ENCODE measurements around the gene PPP2R2C.

The PPP2R2C gene

GRCh38 chr4:6333301-6334202 is 138.9 kb downstream of the PPP2R2C start:
- H3K9ac ChIP-seq (ENCODE audit: low read depth in 1 of 2, low read length in 2 of 2), result no peak overlapping the region
- peaks cover 0 to 5% of the 10 kb centered on the region in 2 donors for H3K4me1 ChIP-seq (ENCODE audit: control insufficient read depth in 1 of 2, insufficient read depth in 2 of 2, low read length in 2 of 2)
- H3K27ac ChIP-seq (ENCODE audit: low read depth, low read length), result no peak overlapping the region
- H3K27me3 ChIP-seq (ENCODE audit: control insufficient read depth in 1 of 2, insufficient read depth in 2 of 2, low read length in 2 of 2), result peaks cover 10 to 11% of the 10 kb centered on the region in 2 donors
- H3K36me3 ChIP-seq (ENCODE audit: control insufficient read depth in 1 of 2, insufficient read depth in 2 of 2, low read length in 2 of 2), result no peaks in the 10 kb centered on the region
- H3K4me3 ChIP-seq (ENCODE audit: low read depth in 1 of 2, low read length in 2 of 2), result no peak overlapping the region
- H3K9me3 ChIP-seq (ENCODE audit: control insufficient read depth in 1 of 2, low read length in 2 of 2), result peaks cover 4 to 6% of the 10 kb centered on the region in 2 donors

DNA sequence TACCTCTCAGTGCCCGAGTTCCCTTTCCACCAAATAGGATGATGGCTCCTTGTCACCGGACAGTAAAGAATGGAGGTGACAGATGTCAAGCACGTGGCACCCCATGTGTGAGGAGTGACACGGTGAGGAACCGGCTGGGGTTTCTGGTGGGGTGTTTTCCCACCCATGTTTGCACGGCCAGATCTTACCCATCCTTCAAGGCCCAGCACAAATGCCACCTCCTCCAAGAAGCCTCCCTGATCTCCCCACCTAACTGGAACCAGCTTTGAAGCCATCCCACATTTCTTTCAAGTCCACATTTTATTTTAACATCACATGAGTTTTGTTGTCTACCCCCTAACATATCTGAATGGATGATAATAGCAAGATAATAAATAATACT is 139.8 kb downstream of the PPP2R2C start:
- peaks cover 2 to 8% of the 10 kb centered on the region in 2 donors for H3K27me3 ChIP-seq (ENCODE audit: control insufficient read depth in 1 of 2, insufficient read depth in 2 of 2, low read length in 2 of 2)
- no peaks in the 10 kb centered on the region for H3K36me3 ChIP-seq (ENCODE audit: control insufficient read depth in 1 of 2, insufficient read depth in 2 of 2, low read length in 2 of 2)
- H3K9ac ChIP-seq (ENCODE audit: low read depth in 1 of 2, low read length in 2 of 2), result no peak overlapping the region
- peaks cover 4 to 6% of the 10 kb centered on the region in 2 donors for H3K9me3 ChIP-seq (ENCODE audit: control insufficient read depth in 1 of 2, low read length in 2 of 2)
- H3K27ac ChIP-seq (ENCODE audit: low read depth, low read length), result no peak overlapping the region
- H3K4me3 ChIP-seq (ENCODE audit: low read depth in 1 of 2, low read length in 2 of 2), result no peak overlapping the region
- peaks cover 0 to 4% of the 10 kb centered on the region in 2 donors for H3K4me1 ChIP-seq (ENCODE audit: control insufficient read depth in 1 of 2, insufficient read depth in 2 of 2, low read length in 2 of 2)

GRCh38 chr4:6332042-6332668 is 140.3 kb downstream of the PPP2R2C start:
- no peaks in the 10 kb centered on the region for H3K36me3 ChIP-seq (ENCODE audit: control insufficient read depth in 1 of 2, insufficient read depth in 2 of 2, low read length in 2 of 2)
- no peak overlapping the region for H3K27ac ChIP-seq (ENCODE audit: low read depth, low read length)
- H3K9ac ChIP-seq (ENCODE audit: low read depth in 1 of 2, low read length in 2 of 2), result no peak overlapping the region
- peaks cover 0 to 8% of the 10 kb centered on the region in 2 donors for H3K27me3 ChIP-seq (ENCODE audit: control insufficient read depth in 1 of 2, insufficient read depth in 2 of 2, low read length in 2 of 2)
- peaks cover 4 to 6% of the 10 kb centered on the region in 2 donors for H3K9me3 ChIP-seq (ENCODE audit: control insufficient read depth in 1 of 2, low read length in 2 of 2)
- no peak overlapping the region for H3K4me3 ChIP-seq (ENCODE audit: low read depth in 1 of 2, low read length in 2 of 2)
- H3K4me1 ChIP-seq (ENCODE audit: control insufficient read depth in 1 of 2, insufficient read depth in 2 of 2, low read length in 2 of 2), result no peaks in the 10 kb centered on the region

- H3K9ac ChIP-seq (ENCODE audit: low read depth in 1 of 2, low read length in 2 of 2), result no peak overlapping the region
- peaks cover 4 to 6% of the 10 kb centered on the region in 2 donors for H3K9me3 ChIP-seq (ENCODE audit: control insufficient read depth in 1 of 2, low read length in 2 of 2)
- H3K27me3 ChIP-seq (ENCODE audit: control insufficient read depth in 1 of 2, insufficient read depth in 2 of 2, low read length in 2 of 2), result peaks cover 0 to 8% of the 10 kb centered on the region in 2 donors
- H3K36me3 ChIP-seq (ENCODE audit: control insufficient read depth in 1 of 2, insufficient read depth in 2 of 2, low read length in 2 of 2), result no peaks in the 10 kb centered on the region
- no peak overlapping the region for H3K27ac ChIP-seq (ENCODE audit: low read depth, low read length)
- H3K4me3 ChIP-seq (ENCODE audit: low read depth in 1 of 2, low read length in 2 of 2), result no peak overlapping the region
- no peaks in the 10 kb centered on the region for H3K4me1 ChIP-seq (ENCODE audit: control insufficient read depth in 1 of 2, insufficient read depth in 2 of 2, low read length in 2 of 2)
Observed at GRCh38 chr4:6331468-6331867, 140.9 kb downstream of the PPP2R2C start.

- H3K4me1 ChIP-seq (ENCODE audit: control insufficient read depth in 1 of 2, insufficient read depth in 2 of 2, low read length in 2 of 2), result no peaks in the 10 kb centered on the region
- no peak overlapping the region for H3K27ac ChIP-seq (ENCODE audit: low read depth, low read length)
- peaks cover 0 to 8% of the 10 kb centered on the region in 2 donors for H3K27me3 ChIP-seq (ENCODE audit: control insufficient read depth in 1 of 2, insufficient read depth in 2 of 2, low read length in 2 of 2)
- H3K36me3 ChIP-seq (ENCODE audit: control insufficient read depth in 1 of 2, insufficient read depth in 2 of 2, low read length in 2 of 2), result no peaks in the 10 kb centered on the region
- peaks cover 4 to 6% of the 10 kb centered on the region in 2 donors for H3K9me3 ChIP-seq (ENCODE audit: control insufficient read depth in 1 of 2, low read length in 2 of 2)
- no peak overlapping the region for H3K9ac ChIP-seq (ENCODE audit: low read depth in 1 of 2, low read length in 2 of 2)
- H3K4me3 ChIP-seq (ENCODE audit: low read depth in 1 of 2, low read length in 2 of 2), result no peak overlapping the region
Observed at GRCh38 chr4:6331018-6331417, 141.4 kb downstream of the PPP2R2C start.

DNA sequence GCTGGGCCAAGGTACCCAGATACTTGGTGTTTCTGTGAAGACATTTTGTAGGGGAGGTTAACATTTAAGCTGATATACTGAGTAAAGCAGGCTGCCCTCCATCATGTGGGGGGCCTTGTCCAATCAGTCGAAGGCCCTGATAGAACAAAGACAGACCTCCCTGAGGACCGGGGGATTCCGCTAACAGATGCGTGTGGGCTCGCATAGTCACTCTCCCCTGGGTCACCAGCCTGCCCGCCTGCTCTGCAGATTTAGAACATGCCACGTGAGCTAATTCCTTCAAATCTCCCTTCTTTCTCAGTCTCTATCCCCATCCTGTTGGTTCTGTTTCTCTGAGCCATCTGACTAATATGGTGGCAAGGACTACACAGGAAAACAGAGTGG is 142.0 kb downstream of the PPP2R2C start:
- H3K27me3 ChIP-seq (ENCODE audit: control insufficient read depth in 1 of 2, insufficient read depth in 2 of 2, low read length in 2 of 2), result peaks cover 0 to 7% of the 10 kb centered on the region in 2 donors
- H3K9ac ChIP-seq (ENCODE audit: low read depth in 1 of 2, low read length in 2 of 2), result no peak overlapping the region
- H3K9me3 ChIP-seq (ENCODE audit: control insufficient read depth in 1 of 2, low read length in 2 of 2), result peaks cover 4 to 6% of the 10 kb centered on the region in 2 donors
- H3K27ac ChIP-seq (ENCODE audit: low read depth, low read length), result no peak overlapping the region
- no peaks in the 10 kb centered on the region for H3K36me3 ChIP-seq (ENCODE audit: control insufficient read depth in 1 of 2, insufficient read depth in 2 of 2, low read length in 2 of 2)
- no peak overlapping the region for H3K4me3 ChIP-seq (ENCODE audit: low read depth in 1 of 2, low read length in 2 of 2)
- peaks cover 0 to 3% of the 10 kb centered on the region in 2 donors for H3K4me1 ChIP-seq (ENCODE audit: control insufficient read depth in 1 of 2, insufficient read depth in 2 of 2, low read length in 2 of 2)

DNA sequence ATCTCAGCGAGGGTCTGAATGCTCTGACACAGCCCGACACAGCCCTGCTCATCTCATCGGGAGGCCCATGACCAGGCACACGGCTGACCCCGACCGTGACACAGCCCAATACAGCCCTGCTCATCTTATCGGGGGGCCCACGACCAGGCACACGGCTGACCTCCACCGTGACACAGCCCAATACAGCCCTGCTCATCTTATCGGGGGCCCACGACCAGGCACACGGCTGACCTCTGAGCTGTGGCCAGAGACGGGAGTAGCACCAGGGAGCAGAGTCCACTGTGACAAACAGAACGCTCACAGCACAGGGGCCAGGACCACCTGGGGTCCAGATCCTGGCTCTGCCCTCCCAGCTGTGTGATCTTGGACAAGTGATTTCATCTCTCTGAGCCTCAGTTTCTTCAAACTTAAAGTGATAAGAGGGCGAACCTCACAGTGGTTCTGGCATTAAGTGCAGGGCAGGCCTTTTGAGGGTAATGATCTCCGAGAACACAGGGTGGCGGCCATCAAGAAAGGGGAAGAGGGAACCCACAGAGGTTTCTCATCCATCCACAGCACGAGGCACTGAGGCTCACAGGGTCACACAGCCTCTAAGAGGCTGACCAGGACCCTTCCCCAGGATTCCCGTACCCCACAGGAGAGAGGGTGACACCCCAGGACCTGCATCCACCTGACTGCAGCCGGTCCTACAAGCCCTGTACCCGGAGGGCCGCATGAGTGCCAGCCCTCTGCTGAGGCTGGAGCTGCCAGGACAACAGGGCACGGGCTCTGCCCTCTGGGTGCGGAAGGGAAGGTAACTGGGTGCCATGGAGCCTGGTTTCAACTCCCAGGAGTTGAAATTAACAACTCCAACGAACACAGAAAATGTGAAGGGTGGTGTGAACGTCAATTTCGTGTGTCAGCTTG is 142.7 kb downstream of the PPP2R2C start:
- H3K36me3 ChIP-seq (ENCODE audit: control insufficient read depth in 1 of 2, insufficient read depth in 2 of 2, low read length in 2 of 2), result no peaks in the 10 kb centered on the region
- H3K27me3 ChIP-seq (ENCODE audit: control insufficient read depth in 1 of 2, insufficient read depth in 2 of 2, low read length in 2 of 2), result peaks cover 0 to 5% of the 10 kb centered on the region in 2 donors
- H3K4me1 ChIP-seq (ENCODE audit: control insufficient read depth in 1 of 2, insufficient read depth in 2 of 2, low read length in 2 of 2), result peaks cover 6 to 9% of the 10 kb centered on the region in 2 donors
- peaks cover 4 to 6% of the 10 kb centered on the region in 2 donors for H3K9me3 ChIP-seq (ENCODE audit: control insufficient read depth in 1 of 2, low read length in 2 of 2)
- H3K4me3 ChIP-seq (ENCODE audit: low read depth in 1 of 2, low read length in 2 of 2), result no peak overlapping the region
- H3K9ac ChIP-seq (ENCODE audit: low read depth in 1 of 2, low read length in 2 of 2), result no peak overlapping the region
- H3K27ac ChIP-seq (ENCODE audit: low read depth, low read length), result no peak overlapping the region

DNA sequence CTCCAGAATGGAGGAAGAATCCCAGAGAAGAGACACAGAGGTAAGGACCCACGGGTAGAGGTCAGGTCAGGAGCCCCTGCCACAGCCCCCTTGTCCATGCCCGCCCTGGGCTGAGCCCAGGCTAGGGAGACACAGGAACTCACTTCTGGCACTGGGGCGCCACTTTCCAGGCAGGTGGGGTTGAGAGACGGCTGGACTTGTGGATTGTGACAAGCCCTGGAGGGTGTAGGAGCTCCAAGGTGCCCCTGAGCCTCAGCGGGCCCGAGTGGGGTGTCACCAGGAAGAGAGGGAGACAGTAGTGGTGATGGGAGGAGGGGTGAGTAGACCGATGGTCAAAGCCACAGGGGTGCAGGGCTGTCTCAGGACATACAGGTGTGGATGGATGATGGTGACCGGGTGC is 143.9 kb downstream of the PPP2R2C start:
- Histone ChIP-seq H3K36me3 (ENCODE audit: control insufficient read depth in 1 of 2, insufficient read depth in 2 of 2, low read length in 2 of 2) (no peaks in the 10 kb centered on the region), H3K27me3 (ENCODE audit: control insufficient read depth in 1 of 2, insufficient read depth in 2 of 2, low read length in 2 of 2) (peaks cover 0 to 5% of the 10 kb centered on the region in 2 donors), H3K9ac (ENCODE audit: low read depth in 1 of 2, low read length in 2 of 2) (no peak overlapping the region), H3K9me3 (ENCODE audit: control insufficient read depth in 1 of 2, low read length in 2 of 2) (peaks cover 0 to 4% of the 10 kb centered on the region in 2 donors), H3K4me3 (ENCODE audit: low read depth in 1 of 2, low read length in 2 of 2) (no peak overlapping the region), H3K27ac (ENCODE audit: low read depth, low read length) (no peak overlapping the region), H3K4me1 (ENCODE audit: control insufficient read depth in 1 of 2, insufficient read depth in 2 of 2, low read length in 2 of 2) (peaks cover 8 to 11% of the 10 kb centered on the region in 2 donors)

GRCh38 chr4:6327220-6327917 is 145.0 kb downstream of the PPP2R2C start:
- Histone ChIP-seq H3K9me3 (ENCODE audit: control insufficient read depth in 1 of 2, low read length in 2 of 2) (peaks cover 0 to 4% of the 10 kb centered on the region in 2 donors), H3K27ac (ENCODE audit: low read depth, low read length) (no peak overlapping the region), H3K4me3 (ENCODE audit: low read depth in 1 of 2, low read length in 2 of 2) (no peak overlapping the region), H3K9ac (ENCODE audit: low read depth in 1 of 2, low read length in 2 of 2) (no peak overlapping the region), H3K27me3 (ENCODE audit: control insufficient read depth in 1 of 2, insufficient read depth in 2 of 2, low read length in 2 of 2) (peaks cover 0 to 5% of the 10 kb centered on the region in 2 donors), H3K36me3 (ENCODE audit: control insufficient read depth in 1 of 2, insufficient read depth in 2 of 2, low read length in 2 of 2) (no peaks in the 10 kb centered on the region), H3K4me1 (ENCODE audit: control insufficient read depth in 1 of 2, insufficient read depth in 2 of 2, low read length in 2 of 2) (peaks cover 8 to 11% of the 10 kb centered on the region in 2 donors)
